ENCODE results near the gene SCARB2.
A peak's percentile ranks its signal among the peaks of the same experiment; 100 is the strongest.

Gene SCARB2

GRCh38 chr4:76210452-76210851 is 3.2 kb downstream of the SCARB2 start:
- no peaks in the 10 kb centered on the region for H3K27me3 ChIP-seq (ENCODE audit: control insufficient read depth in 1 of 2, insufficient read depth in 2 of 2, low read length in 2 of 2)
- H3K9me3 ChIP-seq (ENCODE audit: control insufficient read depth in 2 of 2, low read length in 2 of 2), result no peaks in the 10 kb centered on the region
- no peak overlapping the region for H3K27ac ChIP-seq (ENCODE audit: low read length)
- H3K4me3 ChIP-seq (ENCODE audit: low read length in 2 of 2), result peak overlapping the region; percentile 24 to 29
- H3K36me3 ChIP-seq (ENCODE audit: control insufficient read depth in 2 of 2, insufficient read depth in 2 of 2, low read length in 2 of 2), result peaks cover 0 to 2% of the 10 kb centered on the region in 2 donors
- H3K4me1 ChIP-seq (ENCODE audit: control insufficient read depth, insufficient read depth, low read length), result peaks cover 59% of the 10 kb centered on the region
- peak overlapping the region in 1 of 2 donors; percentile 92 for H3K9ac ChIP-seq (ENCODE audit: low read length in 2 of 2)

GRCh38 chr4:76209881-76210280 is 3.7 kb downstream of the SCARB2 start:
- H3K4me1 ChIP-seq (ENCODE audit: control insufficient read depth, insufficient read depth, low read length), result peaks cover 58% of the 10 kb centered on the region
- peak overlapping the region in 1 of 2 donors; percentile 7 for H3K9ac ChIP-seq (ENCODE audit: low read length in 2 of 2)
- H3K36me3 ChIP-seq (ENCODE audit: control insufficient read depth in 2 of 2, insufficient read depth in 2 of 2, low read length in 2 of 2), result peaks cover 0 to 2% of the 10 kb centered on the region in 2 donors
- peak overlapping the region; percentile 46 for H3K27ac ChIP-seq (ENCODE audit: low read length)
- H3K4me3 ChIP-seq (ENCODE audit: low read length in 2 of 2), result peak overlapping the region in 1 of 2 donors; percentile 29
- no peaks in the 10 kb centered on the region for H3K9me3 ChIP-seq (ENCODE audit: control insufficient read depth in 2 of 2, low read length in 2 of 2)
- H3K27me3 ChIP-seq (ENCODE audit: control insufficient read depth in 1 of 2, insufficient read depth in 2 of 2, low read length in 2 of 2), result no peaks in the 10 kb centered on the region

- Histone ChIP-seq H3K27ac (ENCODE audit: low read length) (peak overlapping the region; percentile 66), H3K4me3 (ENCODE audit: low read length in 2 of 2) (peak overlapping the region; percentile 52 to 54), H3K9me3 (ENCODE audit: control insufficient read depth in 2 of 2, low read length in 2 of 2) (no peaks in the 10 kb centered on the region), H3K9ac (ENCODE audit: low read length in 2 of 2) (peak overlapping the region; percentile 56 to 69), H3K4me1 (ENCODE audit: control insufficient read depth, insufficient read depth, low read length) (peaks cover 57% of the 10 kb centered on the region), H3K36me3 (ENCODE audit: control insufficient read depth in 2 of 2, insufficient read depth in 2 of 2, low read length in 2 of 2) (peaks cover 0 to 2% of the 10 kb centered on the region in 2 donors), H3K27me3 (ENCODE audit: control insufficient read depth in 1 of 2, insufficient read depth in 2 of 2, low read length in 2 of 2) (no peaks in the 10 kb centered on the region)
Observed at GRCh38 chr4:76208005-76208765, 5.4 kb downstream of the SCARB2 start.

- Histone ChIP-seq H3K9me3 (ENCODE audit: control insufficient read depth in 2 of 2, low read length in 2 of 2) (no peaks in the 10 kb centered on the region), H3K4me3 (ENCODE audit: low read length in 2 of 2) (peak overlapping the region; percentile 52 to 54), H3K27me3 (ENCODE audit: control insufficient read depth in 1 of 2, insufficient read depth in 2 of 2, low read length in 2 of 2) (no peaks in the 10 kb centered on the region), H3K36me3 (ENCODE audit: control insufficient read depth in 2 of 2, insufficient read depth in 2 of 2, low read length in 2 of 2) (peaks cover 0 to 2% of the 10 kb centered on the region in 2 donors), H3K9ac (ENCODE audit: low read length in 2 of 2) (no peak overlapping the region), H3K4me1 (ENCODE audit: control insufficient read depth, insufficient read depth, low read length) (peaks cover 60% of the 10 kb centered on the region), H3K27ac (ENCODE audit: low read length) (no peak overlapping the region)
Observed at GRCh38 chr4:76207549-76207948, 6.1 kb downstream of the SCARB2 start.

GRCh38 chr4:76206222-76206942 is 7.2 kb downstream of the SCARB2 start:
- Histone ChIP-seq H3K27ac (ENCODE audit: low read length) (no peak overlapping the region), H3K4me1 (ENCODE audit: control insufficient read depth, insufficient read depth, low read length) (peaks cover 52% of the 10 kb centered on the region)

GRCh38 chr4:76205476-76205875 is 8.1 kb downstream of the SCARB2 start:
- Histone ChIP-seq H3K4me3 (ENCODE audit: low read length in 2 of 2) (no peak overlapping the region), H3K4me1 (ENCODE audit: control insufficient read depth, insufficient read depth, low read length) (peaks cover 55% of the 10 kb centered on the region)

More at GRCh38 chr4:76206222-76206942, 7.2 kb downstream of the SCARB2 start:
- no peak overlapping the region for H3K9ac ChIP-seq (ENCODE audit: low read length in 2 of 2)
- H3K36me3 ChIP-seq (ENCODE audit: control insufficient read depth in 2 of 2, insufficient read depth in 2 of 2, low read length in 2 of 2), result peaks cover 0 to 2% of the 10 kb centered on the region in 2 donors
- no peaks in the 10 kb centered on the region for H3K9me3 ChIP-seq (ENCODE audit: control insufficient read depth in 2 of 2, low read length in 2 of 2)
- H3K27me3 ChIP-seq (ENCODE audit: control insufficient read depth in 1 of 2, insufficient read depth in 2 of 2, low read length in 2 of 2), result no peaks in the 10 kb centered on the region
- H3K4me3 ChIP-seq (ENCODE audit: low read length in 2 of 2), result no peak overlapping the region

GRCh38 chr4:76204936-76205335 is 8.7 kb downstream of the SCARB2 start:
- Histone ChIP-seq H3K27me3 (ENCODE audit: control insufficient read depth in 1 of 2, insufficient read depth in 2 of 2, low read length in 2 of 2) (no peaks in the 10 kb centered on the region), H3K9ac (ENCODE audit: low read length in 2 of 2) (no peak overlapping the region), H3K27ac (ENCODE audit: low read length) (no peak overlapping the region), H3K4me1 (ENCODE audit: control insufficient read depth, insufficient read depth, low read length) (peaks cover 53% of the 10 kb centered on the region), H3K36me3 (ENCODE audit: control insufficient read depth in 2 of 2, insufficient read depth in 2 of 2, low read length in 2 of 2) (peaks cover 0 to 2% of the 10 kb centered on the region in 2 donors), H3K4me3 (ENCODE audit: low read length in 2 of 2) (no peak overlapping the region), H3K9me3 (ENCODE audit: control insufficient read depth in 2 of 2, low read length in 2 of 2) (no peaks in the 10 kb centered on the region)

More at GRCh38 chr4:76205476-76205875, 8.1 kb downstream of the SCARB2 start:
- Histone ChIP-seq H3K36me3 (ENCODE audit: control insufficient read depth in 2 of 2, insufficient read depth in 2 of 2, low read length in 2 of 2) (peaks cover 0 to 2% of the 10 kb centered on the region in 2 donors), H3K27me3 (ENCODE audit: control insufficient read depth in 1 of 2, insufficient read depth in 2 of 2, low read length in 2 of 2) (no peaks in the 10 kb centered on the region), H3K9ac (ENCODE audit: low read length in 2 of 2) (no peak overlapping the region), H3K27ac (ENCODE audit: low read length) (no peak overlapping the region), H3K9me3 (ENCODE audit: control insufficient read depth in 2 of 2, low read length in 2 of 2) (no peaks in the 10 kb centered on the region)

- Histone ChIP-seq H3K27me3 (ENCODE audit: control insufficient read depth in 1 of 2, insufficient read depth in 2 of 2, low read length in 2 of 2) (no peaks in the 10 kb centered on the region), H3K9ac (ENCODE audit: low read length in 2 of 2) (no peak overlapping the region), H3K36me3 (ENCODE audit: control insufficient read depth in 2 of 2, insufficient read depth in 2 of 2, low read length in 2 of 2) (no peaks in the 10 kb centered on the region), H3K27ac (ENCODE audit: low read length) (no peak overlapping the region), H3K9me3 (ENCODE audit: control insufficient read depth in 2 of 2, low read length in 2 of 2) (no peaks in the 10 kb centered on the region), H3K4me1 (ENCODE audit: control insufficient read depth, insufficient read depth, low read length) (peaks cover 49% of the 10 kb centered on the region), H3K4me3 (ENCODE audit: low read length in 2 of 2) (no peak overlapping the region)
Observed at GRCh38 chr4:76203541-76203940, 10.1 kb downstream of the SCARB2 start.

- H3K4me3 ChIP-seq (ENCODE audit: low read length in 2 of 2), result no peak overlapping the region
- H3K4me1 ChIP-seq (ENCODE audit: control insufficient read depth, insufficient read depth, low read length), result peaks cover 57% of the 10 kb centered on the region
- H3K36me3 ChIP-seq (ENCODE audit: control insufficient read depth in 2 of 2, insufficient read depth in 2 of 2, low read length in 2 of 2), result peaks cover 0 to 3% of the 10 kb centered on the region in 2 donors
- no peaks in the 10 kb centered on the region for H3K9me3 ChIP-seq (ENCODE audit: control insufficient read depth in 2 of 2, low read length in 2 of 2)
- H3K27me3 ChIP-seq (ENCODE audit: control insufficient read depth in 1 of 2, insufficient read depth in 2 of 2, low read length in 2 of 2), result no peaks in the 10 kb centered on the region
- H3K9ac ChIP-seq (ENCODE audit: low read length in 2 of 2), result no peak overlapping the region
- no peak overlapping the region for H3K27ac ChIP-seq (ENCODE audit: low read length)
Observed at GRCh38 chr4:76201276-76201675, 12.3 kb downstream of the SCARB2 start.

- H3K36me3 ChIP-seq (ENCODE audit: control insufficient read depth in 2 of 2, insufficient read depth in 2 of 2, low read length in 2 of 2), result peaks cover 0 to 3% of the 10 kb centered on the region in 2 donors
- no peak overlapping the region for H3K4me3 ChIP-seq (ENCODE audit: low read length in 2 of 2)
- H3K9me3 ChIP-seq (ENCODE audit: control insufficient read depth in 2 of 2, low read length in 2 of 2), result no peaks in the 10 kb centered on the region
- no peak overlapping the region for H3K27ac ChIP-seq (ENCODE audit: low read length)
- peaks cover 53% of the 10 kb centered on the region for H3K4me1 ChIP-seq (ENCODE audit: control insufficient read depth, insufficient read depth, low read length)
- H3K9ac ChIP-seq (ENCODE audit: low read length in 2 of 2), result peak overlapping the region in 1 of 2 donors; percentile 6
- no peaks in the 10 kb centered on the region for H3K27me3 ChIP-seq (ENCODE audit: control insufficient read depth in 1 of 2, insufficient read depth in 2 of 2, low read length in 2 of 2)
Observed at GRCh38 chr4:76200771-76201231, 12.8 kb downstream of the SCARB2 start.

All from stomach smooth muscle (tissue), 2 donors.